ENCODE data around the gene ROBO1.

The ROBO1 gene

DNA sequence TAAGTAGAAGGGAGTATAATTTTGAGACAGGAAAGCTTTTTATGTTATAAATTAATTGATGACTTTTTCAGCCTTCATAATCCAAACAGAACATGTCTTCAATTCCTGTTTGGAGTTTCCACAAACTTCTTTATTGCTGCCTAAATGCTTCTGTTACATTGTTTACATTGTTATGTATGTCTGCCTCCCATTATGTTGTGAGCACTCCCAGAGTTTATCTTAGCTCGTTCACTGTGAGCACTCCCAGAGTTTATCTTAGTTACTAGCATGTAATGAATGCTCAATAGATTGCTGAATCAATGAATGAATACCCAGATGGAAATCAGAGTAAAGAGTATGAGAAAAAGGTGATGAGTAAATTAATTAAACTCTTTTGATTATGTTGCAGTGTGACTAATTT lies 1178.0 kb downstream of the ROBO1 start:
- no peak for DNase-seq

DNA sequence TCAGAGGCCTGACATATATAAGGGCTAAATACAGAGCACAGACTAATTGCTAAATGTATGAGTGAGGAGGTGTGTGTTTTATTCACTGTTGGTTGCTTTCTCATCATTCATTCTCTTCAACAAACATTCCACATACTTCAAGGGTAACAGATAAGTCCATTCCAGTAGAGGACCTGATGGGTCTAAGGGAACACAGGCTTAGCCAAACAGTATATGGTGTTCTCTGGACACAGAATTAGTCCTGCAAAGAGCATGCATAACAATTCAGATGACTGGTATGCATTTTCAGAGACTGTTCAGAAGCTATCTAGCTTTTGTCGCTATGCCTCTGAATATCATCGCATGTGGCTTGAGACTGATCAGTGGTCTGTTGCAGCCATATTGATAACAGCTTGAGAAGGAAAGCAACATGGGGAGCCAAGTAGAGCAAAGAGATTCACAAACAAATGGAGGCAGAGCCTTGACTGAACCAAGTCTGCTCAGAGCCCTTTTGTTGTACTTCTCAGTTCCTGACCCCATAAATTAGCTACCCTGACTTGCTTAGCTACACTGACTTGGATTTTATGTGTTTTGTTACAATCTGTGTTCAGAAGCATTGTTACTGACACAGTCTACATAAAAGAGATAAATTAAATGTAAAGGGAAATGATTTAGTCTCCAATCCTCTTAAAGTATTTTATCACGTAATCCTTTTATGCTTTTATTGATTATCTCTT lies 1178.7 kb downstream of the ROBO1 start:
- DNase-seq: no peak

DNA sequence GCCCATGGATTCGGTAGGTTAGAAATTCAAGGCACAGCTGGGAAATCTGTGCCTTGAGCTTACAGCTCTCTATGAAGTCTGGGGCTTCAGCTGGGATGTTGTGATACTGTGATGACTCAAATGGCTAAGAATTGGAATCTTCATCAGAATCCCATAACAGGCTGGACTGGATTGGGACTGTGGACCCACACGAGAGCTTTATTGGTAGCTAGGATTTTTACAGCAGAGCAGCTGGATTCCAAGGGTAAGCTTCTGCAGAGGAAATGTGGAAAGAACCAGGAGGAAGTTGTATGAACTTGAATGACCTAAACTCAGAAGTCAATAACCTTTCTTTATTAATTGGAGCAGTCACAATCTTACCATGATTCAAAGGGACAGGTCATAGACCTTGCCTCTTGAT lies 1187.1 kb downstream of the ROBO1 start:
- DNase-seq: no peak

GRCh38 chr3:78571486-78571885 lies 1196.3 kb downstream of the ROBO1 start:
- DNase-seq: no peak

DNA sequence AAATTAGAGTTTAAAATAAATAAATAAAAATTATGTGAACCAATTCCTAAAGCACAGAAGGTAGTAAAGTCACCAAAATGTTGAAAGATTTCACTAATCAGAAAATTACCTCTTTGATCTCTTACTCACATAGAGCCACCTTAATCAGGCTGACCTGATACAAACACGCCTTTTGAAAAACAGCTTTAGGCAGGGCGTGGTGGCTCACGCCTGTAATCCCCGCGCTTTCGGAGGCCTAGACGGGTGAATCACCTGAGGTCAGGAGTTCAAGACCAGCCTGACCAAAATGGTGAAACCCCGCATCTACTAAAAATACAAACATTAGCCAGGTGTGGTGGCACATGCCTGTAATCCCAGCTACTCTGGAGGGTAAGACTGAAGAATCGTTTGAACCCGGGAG lies 1197.3 kb downstream of the ROBO1 start:
- no peak for DNase-seq

DNA sequence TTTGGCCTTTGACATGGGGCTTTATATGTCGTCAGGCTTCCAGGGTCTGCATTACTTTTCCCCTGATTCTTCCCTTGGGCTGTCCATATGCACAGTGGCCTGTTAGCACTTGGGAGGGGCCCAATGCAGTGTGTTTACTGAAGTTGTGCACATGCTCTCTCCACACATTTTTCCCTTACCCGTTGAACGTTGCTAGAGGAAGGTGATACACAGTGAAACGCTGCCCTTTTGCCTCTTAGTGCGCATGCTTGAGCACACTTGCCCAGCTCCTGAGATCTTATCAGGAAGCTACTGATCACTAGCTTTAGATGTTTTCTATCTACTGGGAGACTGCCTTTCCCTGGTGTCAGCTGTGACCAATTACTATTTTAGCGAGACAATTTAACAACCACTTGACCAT lies 1198.0 kb downstream of the ROBO1 start:
- DNase-seq: no peak

DNA sequence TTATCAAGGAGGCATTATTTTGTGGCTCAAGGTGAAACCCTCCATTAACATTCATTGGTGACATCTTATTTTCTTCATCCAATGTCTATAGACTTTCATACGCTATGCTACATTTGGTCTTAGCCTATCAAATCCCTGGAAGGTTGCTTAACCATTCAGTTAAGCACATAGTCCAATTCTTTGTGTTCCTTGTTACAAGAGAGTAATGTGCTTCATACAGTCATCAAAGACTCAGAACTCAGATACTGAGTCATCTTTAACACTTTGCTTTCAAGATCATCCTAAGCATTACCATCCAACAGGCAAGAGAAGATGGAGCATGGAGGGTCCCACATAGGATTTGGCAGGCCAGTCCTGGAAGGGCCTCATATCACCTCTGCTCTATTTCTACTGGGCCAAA lies 1202.1 kb downstream of the ROBO1 start:
- no peak for DNase-seq

- no peak for DNase-seq
Measured at GRCh38 chr3:78562328-78562727, 1205.5 kb downstream of the ROBO1 start.

Data from NCI-H2227 treated with DMSO at 0.1 percent for 48 hours (cell line).